ENCODE results near the gene WNT9A.

- TF ChIP-seq YY1 (IDR thresholded peaks at IDR 0.05), result no peak
- TF ChIP-seq, protein P1, sequence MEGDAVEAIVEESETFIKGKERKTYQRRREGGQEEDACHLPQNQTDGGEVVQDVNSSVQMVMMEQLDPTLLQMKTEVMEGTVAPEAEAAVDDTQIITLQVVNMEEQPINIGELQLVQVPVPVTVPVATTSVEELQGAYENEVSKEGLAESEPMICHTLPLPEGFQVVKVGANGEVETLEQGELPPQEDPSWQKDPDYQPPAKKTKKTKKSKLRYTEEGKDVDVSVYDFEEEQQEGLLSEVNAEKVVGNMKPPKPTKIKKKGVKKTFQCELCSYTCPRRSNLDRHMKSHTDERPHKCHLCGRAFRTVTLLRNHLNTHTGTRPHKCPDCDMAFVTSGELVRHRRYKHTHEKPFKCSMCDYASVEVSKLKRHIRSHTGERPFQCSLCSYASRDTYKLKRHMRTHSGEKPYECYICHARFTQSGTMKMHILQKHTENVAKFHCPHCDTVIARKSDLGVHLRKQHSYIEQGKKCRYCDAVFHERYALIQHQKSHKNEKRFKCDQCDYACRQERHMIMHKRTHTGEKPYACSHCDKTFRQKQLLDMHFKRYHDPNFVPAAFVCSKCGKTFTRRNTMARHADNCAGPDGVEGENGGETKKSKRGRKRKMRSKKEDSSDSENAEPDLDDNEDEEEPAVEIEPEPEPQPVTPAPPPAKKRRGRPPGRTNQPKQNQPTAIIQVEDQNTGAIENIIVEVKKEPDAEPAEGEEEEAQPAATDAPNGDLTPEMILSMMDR (IDR thresholded peaks at IDR 0.05; ENCODE audit: low read depth, low read length, missing input control), result no peak
- no peak for TF ChIP-seq TAF1 (conservative IDR thresholded peaks at IDR 0.05)
- no peak for TF ChIP-seq GABPA (IDR thresholded peaks at IDR 0.05 in 1 of 2, conservative IDR thresholded peaks at IDR 0.05 in 1 of 2)
- no peak for TF ChIP-seq RXRA (IDR thresholded peaks at IDR 0.05)
- TF ChIP-seq REST (IDR thresholded peaks at IDR 0.05), result no peak
- no peak for TF ChIP-seq HNF4A (conservative IDR thresholded peaks at IDR 0.05)
- no peak for TF ChIP-seq RAD21 (IDR thresholded peaks at IDR 0.05)
- TF ChIP-seq ATF3 (IDR thresholded peaks at IDR 0.05), result no peak
- no peak for TF ChIP-seq MAX (IDR thresholded peaks at IDR 0.05)
- TF ChIP-seq EGR1 (IDR thresholded peaks at IDR 0.05; ENCODE audit: low read depth in 2 of 2), result no peak
- TF ChIP-seq SP1 (IDR thresholded peaks at IDR 0.05), result no peak
- TF ChIP-seq FOXA1 (IDR thresholded peaks at IDR 0.05), result no peak
Observed at GRCh38 chr1:227952374-227953021, 4.8 kb upstream of the WNT9A start.
